GM23248 (cell line): Measurements from ENCODE around the gene HDAC8.
"Not testable (repeated sequence)": the region's sequence is repeated elsewhere in the genome, so short reads cannot be mapped to it uniquely, and the experiment has no call there.

Experiments used
- EZH2 ChIP-seq: fragments of 200-600 bp; sonication (generic); IDR thresholded peaks from 2 replicates; pipeline ENCODE4 v1.6.1; 2018; ENCODE audit warnings: antibody characterized with exemption, mild to moderate bottlenecking; ENCODE audit not compliant: insufficient read depth, poor library complexity, severe bottlenecking
- EZH2phosphoT487 ChIP-seq: fragments of 200-600 bp; sonication (generic); IDR thresholded peaks from 2 replicates; pipeline ENCODE4 v1.6.1; 2018; ENCODE audit warnings: antibody characterized with exemption, moderate library complexity, mild to moderate bottlenecking, low read depth; ENCODE audit not compliant: insufficient read depth

DNA sequence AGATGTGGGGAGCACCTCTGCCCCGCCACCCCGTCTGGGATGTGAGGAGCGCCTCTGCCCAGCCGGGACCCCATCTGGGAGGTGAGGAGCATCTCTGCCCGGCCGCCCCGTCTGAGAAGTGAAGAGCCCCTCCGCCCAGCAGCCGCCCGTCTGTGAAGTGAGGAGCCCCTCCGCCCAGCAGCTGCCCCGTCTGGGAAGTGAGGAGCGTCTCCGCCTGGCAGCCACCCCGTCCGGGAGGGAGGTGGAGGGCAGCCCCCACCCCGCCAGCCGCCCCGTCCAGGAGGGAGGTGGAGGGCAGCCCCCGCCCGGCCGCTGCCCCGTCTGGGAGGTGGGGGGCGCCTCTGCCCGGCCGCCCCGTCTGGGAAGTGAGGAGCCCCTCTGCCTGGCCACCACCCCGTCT lies 13.0 kb downstream of the HDAC8 start:
- TF ChIP-seq EZH2, EZH2phosphoT487: not testable (repeated sequence)
